ENCODE data around the gene PDE6A. TPM values are rescaled to one million over a fixed set of nuclear protein-coding genes. Genes with fewer than 3 reads are reported as not detected.

The PDE6A gene
- total and polyA plus RNA-seq, 8 donors, result 0.14 to 0.24 (median 0.18) TPM; not detected in 2

GRCh38 chr5:149938791-149939358 lies 5.7 kb downstream of the PDE6A start:
- no peaks in the 10 kb centered on the region for H3K36me3 ChIP-seq
- H3K4me3 ChIP-seq, result no peak overlapping the region
- H3K27me3 ChIP-seq, result no peaks in the 10 kb centered on the region
- intact Hi-C loops (cut with DNase I), result no loop called here
- peak; percentile 52 for ATAC-seq
- DNase-seq, result no peak
- H3K4me1 ChIP-seq, result peaks cover 6 to 43% of the 10 kb centered on the region in 2 donors
- peak overlapping the region in 1 of 2 donors; percentile 63 for H3K27ac ChIP-seq
- no peaks in the 10 kb centered on the region for H3K9me3 ChIP-seq
- TF ChIP-seq CTCF (IDR thresholded peaks at IDR 0.05), result no peak

GRCh38 chr5:149938279-149938678 lies 6.3 kb downstream of the PDE6A start:
- peaks cover 6 to 43% of the 10 kb centered on the region in 2 donors for H3K4me1 ChIP-seq
- H3K27ac ChIP-seq, result peak overlapping the region in 1 of 2 donors; percentile 63
- no peak overlapping the region for H3K4me3 ChIP-seq
- peak in 1 of 4 donors; percentile 57 for DNase-seq
- no peaks in the 10 kb centered on the region for H3K27me3 ChIP-seq
- intact Hi-C loops (cut with DNase I), result no loop called here
- no peaks in the 10 kb centered on the region for H3K36me3 ChIP-seq
- H3K9me3 ChIP-seq, result no peaks in the 10 kb centered on the region
- no peak for TF ChIP-seq CTCF (IDR thresholded peaks at IDR 0.05)
- peak; percentile 59 for ATAC-seq

GRCh38 chr5:149937610-149938009 lies 7.0 kb downstream of the PDE6A start:
- H3K4me1 ChIP-seq, result peaks cover 6 to 43% of the 10 kb centered on the region in 2 donors
- intact Hi-C loops (cut with DNase I), result no loop called here
- peak overlapping the region in 1 of 2 donors; percentile 63 for H3K27ac ChIP-seq
- TF ChIP-seq CTCF (IDR thresholded peaks at IDR 0.05), result no peak
- H3K4me3 ChIP-seq, result no peak overlapping the region
- DNase-seq (no peak), ATAC-seq (peak; percentile 27)
- H3K36me3 ChIP-seq, result no peaks in the 10 kb centered on the region
- H3K27me3 ChIP-seq, result peaks cover 0 to 5% of the 10 kb centered on the region in 2 donors
- H3K9me3 ChIP-seq, result no peaks in the 10 kb centered on the region

- no peak for ATAC-seq
- TF ChIP-seq CTCF (IDR thresholded peaks at IDR 0.05), result no peak
- intact Hi-C loops (cut with DNase I), result no loop called here
Observed at GRCh38 chr5:149936700-149937091, 7.9 kb downstream of the PDE6A start.

GRCh38 chr5:149936044-149936699 lies 8.4 kb downstream of the PDE6A start:
- peaks cover 6 to 43% of the 10 kb centered on the region in 2 donors for H3K4me1 ChIP-seq
- no peaks in the 10 kb centered on the region for H3K36me3 ChIP-seq
- no peak for TF ChIP-seq CTCF (IDR thresholded peaks at IDR 0.05)
- H3K27me3 ChIP-seq, result peaks cover 0 to 6% of the 10 kb centered on the region in 2 donors
- no peaks in the 10 kb centered on the region for H3K9me3 ChIP-seq
- DNase-seq, result no peak
- H3K27ac ChIP-seq, result no peak overlapping the region
- ATAC-seq, result no peak
- no peak overlapping the region for H3K4me3 ChIP-seq
- intact Hi-C loops (cut with DNase I), result no loop called here

More at GRCh38 chr5:149936700-149937091, 7.9 kb downstream of the PDE6A start:
- Histone ChIP-seq H3K27ac (no peak overlapping the region), H3K27me3 (peaks cover 0 to 6% of the 10 kb centered on the region in 2 donors), H3K4me3 (no peak overlapping the region), H3K36me3 (no peaks in the 10 kb centered on the region), H3K4me1 (peaks cover 6 to 43% of the 10 kb centered on the region in 2 donors), H3K9me3 (no peaks in the 10 kb centered on the region)
- no peak for DNase-seq
